ENCODE measurements around the gene PDE9A.

DNA sequence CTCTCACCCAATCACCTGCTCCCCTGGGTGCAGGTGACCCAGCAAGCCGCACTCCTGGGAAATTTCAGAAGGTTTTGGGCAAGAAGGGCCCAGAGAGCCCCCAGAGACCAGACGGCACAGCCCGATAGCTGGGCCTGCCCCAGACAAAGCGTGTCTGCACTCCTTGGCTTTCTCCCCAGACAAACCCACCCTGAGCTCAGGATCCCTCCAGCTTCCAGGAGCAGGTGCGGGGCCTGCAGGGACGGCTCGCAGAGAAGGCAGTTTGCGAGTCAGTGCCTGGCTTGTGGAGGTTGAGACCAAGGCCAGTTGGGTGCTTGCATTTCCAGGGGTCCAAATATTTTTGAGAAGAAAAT is 6.7 kb downstream of the PDE9A start:
- TF ChIP-seq, protein P1, sequence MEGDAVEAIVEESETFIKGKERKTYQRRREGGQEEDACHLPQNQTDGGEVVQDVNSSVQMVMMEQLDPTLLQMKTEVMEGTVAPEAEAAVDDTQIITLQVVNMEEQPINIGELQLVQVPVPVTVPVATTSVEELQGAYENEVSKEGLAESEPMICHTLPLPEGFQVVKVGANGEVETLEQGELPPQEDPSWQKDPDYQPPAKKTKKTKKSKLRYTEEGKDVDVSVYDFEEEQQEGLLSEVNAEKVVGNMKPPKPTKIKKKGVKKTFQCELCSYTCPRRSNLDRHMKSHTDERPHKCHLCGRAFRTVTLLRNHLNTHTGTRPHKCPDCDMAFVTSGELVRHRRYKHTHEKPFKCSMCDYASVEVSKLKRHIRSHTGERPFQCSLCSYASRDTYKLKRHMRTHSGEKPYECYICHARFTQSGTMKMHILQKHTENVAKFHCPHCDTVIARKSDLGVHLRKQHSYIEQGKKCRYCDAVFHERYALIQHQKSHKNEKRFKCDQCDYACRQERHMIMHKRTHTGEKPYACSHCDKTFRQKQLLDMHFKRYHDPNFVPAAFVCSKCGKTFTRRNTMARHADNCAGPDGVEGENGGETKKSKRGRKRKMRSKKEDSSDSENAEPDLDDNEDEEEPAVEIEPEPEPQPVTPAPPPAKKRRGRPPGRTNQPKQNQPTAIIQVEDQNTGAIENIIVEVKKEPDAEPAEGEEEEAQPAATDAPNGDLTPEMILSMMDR (IDR thresholded peaks at IDR 0.05): no peak
- TF ChIP-seq POLR2A (IDR thresholded peaks at IDR 0.05): no peak
